ENCODE data around the gene FLNB.

DNA sequence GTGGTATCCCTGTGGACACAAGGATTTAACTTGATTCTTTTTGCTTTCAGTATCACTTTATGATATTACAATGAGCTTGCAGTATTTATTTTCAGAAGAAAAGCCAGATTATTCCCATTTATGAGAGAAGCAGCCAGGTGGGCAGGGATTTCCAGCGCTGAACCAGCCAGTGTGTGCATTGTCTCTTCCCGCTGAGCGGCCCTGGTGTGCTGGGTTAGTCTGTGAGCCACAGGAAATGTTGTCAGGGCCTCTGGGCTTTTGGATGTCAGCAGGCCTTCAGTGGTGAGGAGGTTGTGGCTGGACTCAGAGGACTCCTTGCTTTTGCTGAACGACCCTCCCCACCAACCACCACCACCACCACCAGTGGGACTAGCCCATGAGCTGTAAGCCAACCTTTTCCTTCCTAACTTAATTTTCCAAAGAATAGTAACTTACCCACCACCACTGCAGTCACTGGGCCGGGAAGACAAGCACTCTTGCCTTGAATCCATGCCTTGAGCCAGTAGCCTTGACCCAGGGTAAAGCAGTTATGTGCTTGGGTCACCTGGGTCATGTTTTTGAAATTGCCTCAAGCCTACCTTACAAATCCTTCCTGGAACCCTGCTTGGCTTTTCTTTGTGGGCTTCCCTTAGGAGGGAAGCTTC lies 33.1 kb downstream of the FLNB start:
- no peak for TF ChIP-seq POLR2A (IDR thresholded peaks at IDR 0.05; ENCODE audit: low read length)
- TF ChIP-seq GATA1 (IDR thresholded peaks at IDR 0.05; ENCODE audit: low read depth, low read length), result no peak
